ENCODE data around the gene AAR2. TPM values are rescaled to one million over a fixed set of nuclear protein-coding genes. Genes with fewer than 3 reads are reported as not detected.

The AAR2 gene, protein sequence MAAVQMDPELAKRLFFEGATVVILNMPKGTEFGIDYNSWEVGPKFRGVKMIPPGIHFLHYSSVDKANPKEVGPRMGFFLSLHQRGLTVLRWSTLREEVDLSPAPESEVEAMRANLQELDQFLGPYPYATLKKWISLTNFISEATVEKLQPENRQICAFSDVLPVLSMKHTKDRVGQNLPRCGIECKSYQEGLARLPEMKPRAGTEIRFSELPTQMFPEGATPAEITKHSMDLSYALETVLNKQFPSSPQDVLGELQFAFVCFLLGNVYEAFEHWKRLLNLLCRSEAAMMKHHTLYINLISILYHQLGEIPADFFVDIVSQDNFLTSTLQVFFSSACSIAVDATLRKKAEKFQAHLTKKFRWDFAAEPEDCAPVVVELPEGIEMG
- total RNA-seq (10 to 100 TPM; 14.1 to 17.9 TPM), polyA plus RNA-seq (10 to 100 TPM; 16.9 to 17.8 TPM)

DNA sequence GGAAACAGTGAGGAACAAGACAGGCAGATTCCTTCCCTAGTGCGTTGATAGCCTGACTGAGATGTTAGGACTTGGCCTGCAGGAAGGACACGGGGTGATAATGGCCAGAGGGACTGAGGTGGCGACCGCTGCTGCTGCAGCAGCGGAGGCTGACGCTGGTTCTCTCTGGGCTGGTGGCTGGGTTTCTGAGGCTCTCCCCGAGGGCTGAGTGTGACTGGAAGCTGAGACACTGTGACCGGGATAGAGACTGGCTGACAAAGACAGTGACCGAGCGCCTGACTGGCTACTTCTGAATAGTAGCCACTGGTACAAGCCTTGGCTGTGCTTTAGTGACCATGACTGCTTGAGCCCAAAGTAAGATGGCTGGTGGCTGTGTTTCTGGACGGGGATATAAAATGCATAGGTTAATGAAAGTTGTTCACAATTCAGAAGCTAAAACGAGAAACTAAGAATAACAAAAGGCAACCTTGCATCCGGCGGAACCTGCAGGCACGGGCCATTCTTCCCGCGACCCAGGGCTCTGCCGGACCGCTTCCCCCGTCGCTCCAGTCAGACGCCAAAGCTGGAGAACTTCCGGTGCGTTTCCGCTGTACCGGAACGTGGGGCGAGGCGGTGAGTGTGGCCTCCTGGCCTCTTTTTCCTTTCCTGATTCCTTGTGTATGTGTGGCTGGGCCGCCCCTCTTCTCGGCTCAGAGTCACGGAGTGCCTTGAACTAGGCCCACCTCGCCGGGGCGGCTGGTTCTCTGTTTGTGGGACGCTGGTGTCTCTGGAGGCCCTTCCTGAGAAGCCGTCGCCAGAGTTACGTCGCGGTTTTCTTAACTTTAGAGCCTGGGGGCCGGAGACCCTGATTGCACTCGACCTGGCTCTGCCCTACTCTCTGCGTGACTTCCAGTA, at the start of gene AAR2:
Gene AAR2 (plus strand): TSS at position 587 of the 894 bp plus-strand sequence. CDS start 3,391 bp downstream, outside the sequence.
- peak within 1 kb of the TSS; percentile 47 to 74 for H3K9ac ChIP-seq (ENCODE audit: low read depth in 1 of 2, low read length in 2 of 2)
- peak; percentile 77 for DNase-seq (ENCODE audit: low spot score)
- H3K4me1 ChIP-seq (ENCODE audit: control insufficient read depth in 4 of 4, insufficient read depth in 4 of 4, low read length in 3 of 4) = peaks cover 5 to 25% (median 20%) of the 10 kb centered on the region in 4 donors
- H3K36me3 ChIP-seq (ENCODE audit: control insufficient read depth in 4 of 4, insufficient read depth in 3 of 4, low read depth in 1 of 4, low read length in 3 of 4) = peaks cover 0 to 18% (median 9%) of the 10 kb centered on the region in 4 donors
- H3K4me3 ChIP-seq (ENCODE audit: low read depth in 1 of 3, low read length in 3 of 3) = peak within 1 kb of the TSS; percentile 76 to 83 (median 78)
- WGBS = 15% methylated on average over 44 of the region's 44 CpGs
- TF ChIP-seq HNF4G (IDR thresholded peaks at IDR 0.05) = no peak
- peak; percentile 97 to 98 for TF ChIP-seq GABPA (IDR thresholded peaks at IDR 0.05 in 1 of 2, conservative IDR thresholded peaks at IDR 0.05 in 1 of 2)
- peak; percentile 79 for TF ChIP-seq NR2F2 (IDR thresholded peaks at IDR 0.05)
- peak in 1 of 2 donors; percentile 30 for TF ChIP-seq RAD21 (IDR thresholded peaks at IDR 0.05)
- no peak for TF ChIP-seq RXRA (IDR thresholded peaks at IDR 0.05)
- TF ChIP-seq, protein P1, sequence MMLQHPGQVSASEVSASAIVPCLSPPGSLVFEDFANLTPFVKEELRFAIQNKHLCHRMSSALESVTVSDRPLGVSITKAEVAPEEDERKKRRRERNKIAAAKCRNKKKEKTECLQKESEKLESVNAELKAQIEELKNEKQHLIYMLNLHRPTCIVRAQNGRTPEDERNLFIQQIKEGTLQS (IDR thresholded peaks at IDR 0.05) = no peak
- TF ChIP-seq SP1 (IDR thresholded peaks at IDR 0.05) = peak; percentile 30
- TF ChIP-seq, protein P2, sequence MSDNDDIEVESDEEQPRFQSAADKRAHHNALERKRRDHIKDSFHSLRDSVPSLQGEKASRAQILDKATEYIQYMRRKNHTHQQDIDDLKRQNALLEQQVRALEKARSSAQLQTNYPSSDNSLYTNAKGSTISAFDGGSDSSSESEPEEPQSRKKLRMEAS (IDR thresholded peaks at IDR 0.05) = peak; percentile 71
- peak; percentile 39 for TF ChIP-seq TAF1 (conservative IDR thresholded peaks at IDR 0.05)
- TF ChIP-seq YY1 (IDR thresholded peaks at IDR 0.05) = peak; percentile 69
- no peak for TF ChIP-seq JUND (IDR thresholded peaks at IDR 0.05)
- peak; percentile 29 to 38 for TF ChIP-seq HNF4A (conservative IDR thresholded peaks at IDR 0.05)
- no peaks in the 10 kb centered on the region for H3K27me3 ChIP-seq (ENCODE audit: control insufficient read depth in 4 of 4, insufficient read depth in 4 of 4, low read length in 3 of 4)
- peak within 1 kb of the TSS; percentile 33 to 57 for H3K27ac ChIP-seq (ENCODE audit: low read depth in 1 of 2, low read length in 2 of 2)
- no peaks in the 10 kb centered on the region for H3K9me3 ChIP-seq (ENCODE audit: control insufficient read depth in 4 of 4, low read length in 3 of 4)

DNA sequence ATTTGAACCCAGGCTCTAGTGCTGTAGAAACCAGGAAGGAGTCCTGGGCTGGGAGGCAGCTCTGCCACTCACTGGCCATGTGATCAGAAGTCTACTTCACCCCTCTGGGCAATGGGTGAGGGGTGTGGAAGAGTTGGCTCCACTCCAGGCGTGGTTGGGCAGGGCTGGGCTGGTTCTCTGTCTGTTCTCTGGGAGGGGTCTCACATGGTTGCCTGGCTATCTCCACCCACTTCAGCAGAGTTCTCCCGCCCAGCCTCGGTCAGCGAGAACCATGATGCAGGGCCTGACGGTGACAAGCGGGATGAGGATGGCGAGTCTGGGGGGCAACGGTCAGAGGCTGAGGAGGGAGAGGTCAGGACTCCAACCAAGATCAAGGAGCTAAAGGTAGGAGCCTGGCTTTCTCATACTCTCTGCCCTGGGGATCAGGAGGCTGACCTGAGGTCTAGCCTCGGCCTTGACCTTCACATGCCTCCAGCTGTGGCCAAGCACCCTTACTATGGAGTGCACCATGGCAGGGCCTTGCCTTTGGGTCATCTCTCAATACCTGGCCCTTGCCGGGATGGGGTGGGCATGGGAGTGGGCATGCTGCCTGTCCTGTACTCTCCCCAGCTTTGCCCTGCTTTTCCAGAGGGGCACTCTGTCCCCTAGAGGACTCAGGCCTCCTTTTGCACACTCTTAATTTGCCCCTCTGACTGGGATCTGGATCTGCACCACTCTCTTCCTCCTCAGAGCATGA, 42.1 kb upstream of the AAR2 start:
- H3K27ac ChIP-seq (ENCODE audit: low read depth in 1 of 2, low read length in 2 of 2) = no peak overlapping the region
- 95% methylated on average over 10 of the region's 10 CpGs for WGBS

More for the DNA sequence above, 42.1 kb upstream of the AAR2 start:
- Histone ChIP-seq H3K27me3 (ENCODE audit: control insufficient read depth in 4 of 4, insufficient read depth in 4 of 4, low read length in 3 of 4) (no peaks in the 10 kb centered on the region), H3K9ac (ENCODE audit: low read depth in 1 of 2, low read length in 2 of 2) (no peak overlapping the region), H3K4me3 (ENCODE audit: low read depth in 1 of 3, low read length in 3 of 3) (no peak overlapping the region), H3K36me3 (ENCODE audit: control insufficient read depth in 4 of 4, insufficient read depth in 3 of 4, low read depth in 1 of 4, low read length in 3 of 4) (peaks cover 0 to 6% (median 0%) of the 10 kb centered on the region in 4 donors), H3K4me1 (ENCODE audit: control insufficient read depth in 4 of 4, insufficient read depth in 4 of 4, low read length in 3 of 4) (no peaks in the 10 kb centered on the region), H3K9me3 (ENCODE audit: control insufficient read depth in 4 of 4, low read length in 3 of 4) (no peaks in the 10 kb centered on the region)
- TF ChIP-seq NR2F2 (IDR thresholded peaks at IDR 0.05) (no peak), TAF1 (conservative IDR thresholded peaks at IDR 0.05) (no peak), HNF4G (IDR thresholded peaks at IDR 0.05) (no peak), RXRA (IDR thresholded peaks at IDR 0.05) (no peak), HNF4A (conservative IDR thresholded peaks at IDR 0.05) (no peak), GABPA (IDR thresholded peaks at IDR 0.05 in 1 of 2, conservative IDR thresholded peaks at IDR 0.05 in 1 of 2) (no peak), EGR1 (IDR thresholded peaks at IDR 0.05; ENCODE audit: low read depth in 2 of 2) (no peak), SP1 (IDR thresholded peaks at IDR 0.05) (no peak), FOXA2 (IDR thresholded peaks at IDR 0.05) (no peak), JUND (IDR thresholded peaks at IDR 0.05) (no peak), FOXA1 (IDR thresholded peaks at IDR 0.05) (no peak)
- TF ChIP-seq, protein P1 (IDR thresholded peaks at IDR 0.05) = no peak
- TF ChIP-seq, protein P2 (IDR thresholded peaks at IDR 0.05) = no peak
- TF ChIP-seq, protein P3, sequence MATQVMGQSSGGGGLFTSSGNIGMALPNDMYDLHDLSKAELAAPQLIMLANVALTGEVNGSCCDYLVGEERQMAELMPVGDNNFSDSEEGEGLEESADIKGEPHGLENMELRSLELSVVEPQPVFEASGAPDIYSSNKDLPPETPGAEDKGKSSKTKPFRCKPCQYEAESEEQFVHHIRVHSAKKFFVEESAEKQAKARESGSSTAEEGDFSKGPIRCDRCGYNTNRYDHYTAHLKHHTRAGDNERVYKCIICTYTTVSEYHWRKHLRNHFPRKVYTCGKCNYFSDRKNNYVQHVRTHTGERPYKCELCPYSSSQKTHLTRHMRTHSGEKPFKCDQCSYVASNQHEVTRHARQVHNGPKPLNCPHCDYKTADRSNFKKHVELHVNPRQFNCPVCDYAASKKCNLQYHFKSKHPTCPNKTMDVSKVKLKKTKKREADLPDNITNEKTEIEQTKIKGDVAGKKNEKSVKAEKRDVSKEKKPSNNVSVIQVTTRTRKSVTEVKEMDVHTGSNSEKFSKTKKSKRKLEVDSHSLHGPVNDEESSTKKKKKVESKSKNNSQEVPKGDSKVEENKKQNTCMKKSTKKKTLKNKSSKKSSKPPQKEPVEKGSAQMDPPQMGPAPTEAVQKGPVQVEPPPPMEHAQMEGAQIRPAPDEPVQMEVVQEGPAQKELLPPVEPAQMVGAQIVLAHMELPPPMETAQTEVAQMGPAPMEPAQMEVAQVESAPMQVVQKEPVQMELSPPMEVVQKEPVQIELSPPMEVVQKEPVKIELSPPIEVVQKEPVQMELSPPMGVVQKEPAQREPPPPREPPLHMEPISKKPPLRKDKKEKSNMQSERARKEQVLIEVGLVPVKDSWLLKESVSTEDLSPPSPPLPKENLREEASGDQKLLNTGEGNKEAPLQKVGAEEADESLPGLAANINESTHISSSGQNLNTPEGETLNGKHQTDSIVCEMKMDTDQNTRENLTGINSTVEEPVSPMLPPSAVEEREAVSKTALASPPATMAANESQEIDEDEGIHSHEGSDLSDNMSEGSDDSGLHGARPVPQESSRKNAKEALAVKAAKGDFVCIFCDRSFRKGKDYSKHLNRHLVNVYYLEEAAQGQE (IDR thresholded peaks at IDR 0.05) = no peak
- TF ChIP-seq, protein P4, sequence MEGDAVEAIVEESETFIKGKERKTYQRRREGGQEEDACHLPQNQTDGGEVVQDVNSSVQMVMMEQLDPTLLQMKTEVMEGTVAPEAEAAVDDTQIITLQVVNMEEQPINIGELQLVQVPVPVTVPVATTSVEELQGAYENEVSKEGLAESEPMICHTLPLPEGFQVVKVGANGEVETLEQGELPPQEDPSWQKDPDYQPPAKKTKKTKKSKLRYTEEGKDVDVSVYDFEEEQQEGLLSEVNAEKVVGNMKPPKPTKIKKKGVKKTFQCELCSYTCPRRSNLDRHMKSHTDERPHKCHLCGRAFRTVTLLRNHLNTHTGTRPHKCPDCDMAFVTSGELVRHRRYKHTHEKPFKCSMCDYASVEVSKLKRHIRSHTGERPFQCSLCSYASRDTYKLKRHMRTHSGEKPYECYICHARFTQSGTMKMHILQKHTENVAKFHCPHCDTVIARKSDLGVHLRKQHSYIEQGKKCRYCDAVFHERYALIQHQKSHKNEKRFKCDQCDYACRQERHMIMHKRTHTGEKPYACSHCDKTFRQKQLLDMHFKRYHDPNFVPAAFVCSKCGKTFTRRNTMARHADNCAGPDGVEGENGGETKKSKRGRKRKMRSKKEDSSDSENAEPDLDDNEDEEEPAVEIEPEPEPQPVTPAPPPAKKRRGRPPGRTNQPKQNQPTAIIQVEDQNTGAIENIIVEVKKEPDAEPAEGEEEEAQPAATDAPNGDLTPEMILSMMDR (IDR thresholded peaks at IDR 0.05; ENCODE audit: low read depth, low read length, missing input control) = no peak
- TF ChIP-seq, protein P5, sequence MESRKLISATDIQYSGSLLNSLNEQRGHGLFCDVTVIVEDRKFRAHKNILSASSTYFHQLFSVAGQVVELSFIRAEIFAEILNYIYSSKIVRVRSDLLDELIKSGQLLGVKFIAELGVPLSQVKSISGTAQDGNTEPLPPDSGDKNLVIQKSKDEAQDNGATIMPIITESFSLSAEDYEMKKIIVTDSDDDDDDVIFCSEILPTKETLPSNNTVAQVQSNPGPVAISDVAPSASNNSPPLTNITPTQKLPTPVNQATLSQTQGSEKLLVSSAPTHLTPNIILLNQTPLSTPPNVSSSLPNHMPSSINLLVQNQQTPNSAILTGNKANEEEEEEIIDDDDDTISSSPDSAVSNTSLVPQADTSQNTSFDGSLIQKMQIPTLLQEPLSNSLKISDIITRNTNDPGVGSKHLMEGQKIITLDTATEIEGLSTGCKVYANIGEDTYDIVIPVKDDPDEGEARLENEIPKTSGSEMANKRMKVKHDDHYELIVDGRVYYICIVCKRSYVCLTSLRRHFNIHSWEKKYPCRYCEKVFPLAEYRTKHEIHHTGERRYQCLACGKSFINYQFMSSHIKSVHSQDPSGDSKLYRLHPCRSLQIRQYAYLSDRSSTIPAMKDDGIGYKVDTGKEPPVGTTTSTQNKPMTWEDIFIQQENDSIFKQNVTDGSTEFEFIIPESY (IDR thresholded peaks at IDR 0.05) = no peak
- DNase-seq (ENCODE audit: low spot score) = no peak
